ENCODE measurements around the gene TMEM121. TPM values are rescaled to one million over a fixed set of nuclear protein-coding genes. Genes with fewer than 3 reads are reported as not detected.

TMEM121 gene
- total RNA-seq, 4 donors from 2014 or later: 0.99 to 5.4 (median 4.0) TPM

GRCh38 chr14:105508069-105508468, 18.3 kb upstream of the TMEM121 start:
- DNase-seq (ENCODE audit: low spot score in 2 of 2): no peak
- TF ChIP-seq POLR2A (IDR thresholded peaks at IDR 0.05) (no peak), CTCF (IDR thresholded peaks at IDR 0.05) (no peak)
- H3K4me3 ChIP-seq (ENCODE audit: low read depth, poor library complexity, severe bottlenecking): no peak overlapping the region
- intact Hi-C loops (cut with DNase I; ENCODE audit: low total_unique reads): no loop called here
- WGBS, 2 donors: 80 to 88% methylated on average over 16 of the region's 16 CpGs

DNA sequence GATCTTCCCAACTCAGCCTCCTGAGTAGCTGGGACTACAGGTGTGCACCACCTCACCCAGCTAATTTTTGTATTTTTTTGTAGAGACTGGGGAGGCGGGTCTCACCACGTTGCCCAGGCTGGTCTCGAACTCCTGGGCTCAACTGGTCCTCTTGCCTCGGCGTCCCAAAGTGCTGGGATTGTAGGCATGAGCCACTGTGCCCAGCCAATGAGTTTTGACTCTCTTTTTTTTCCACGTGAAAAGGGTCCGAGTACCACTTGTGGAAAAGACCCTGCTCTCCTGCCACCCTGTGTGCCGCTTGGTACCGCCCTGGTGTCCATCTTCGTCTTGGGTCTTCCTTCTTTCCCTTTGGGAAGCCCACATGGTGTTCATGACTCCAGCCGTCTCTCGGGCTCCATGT, 17.8 kb upstream of the TMEM121 start:
- TF ChIP-seq POLR2A (IDR thresholded peaks at IDR 0.05) (no peak), CTCF (IDR thresholded peaks at IDR 0.05) (no peak)
- no peak for DNase-seq (ENCODE audit: low spot score in 2 of 2)
- no peak overlapping the region for H3K4me3 ChIP-seq (ENCODE audit: low read depth, poor library complexity, severe bottlenecking)
- intact Hi-C loops (cut with DNase I; ENCODE audit: low total_unique reads): no loop called here
- WGBS, 2 donors: 92 to 93% methylated on average over 12 of the region's 12 CpGs

DNA sequence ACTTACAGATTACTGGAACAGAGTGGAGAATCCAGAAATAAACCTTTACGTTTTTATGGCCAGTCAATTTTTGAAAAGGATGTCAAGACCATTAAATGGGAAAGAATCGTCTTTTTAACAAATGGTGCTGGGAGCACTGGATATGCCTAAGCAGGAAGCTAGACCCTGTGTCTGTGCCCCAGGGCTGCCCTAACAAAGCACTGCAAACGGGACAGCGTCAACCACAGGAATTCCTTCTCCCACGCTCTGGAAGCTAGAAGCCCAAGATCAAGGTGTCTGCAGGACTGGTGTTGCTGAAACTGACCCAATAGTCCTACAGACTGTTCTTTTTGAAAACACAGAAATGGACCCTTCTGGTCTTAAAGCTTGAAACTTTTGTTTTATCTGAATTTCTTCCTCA, 9.3 kb upstream of the TMEM121 start:
- no peak overlapping the region for H3K4me3 ChIP-seq (ENCODE audit: low read depth, poor library complexity, severe bottlenecking)
- WGBS, 2 donors: 47 to 61% methylated on average over 5 of the region's 5 CpGs
- TF ChIP-seq CTCF (IDR thresholded peaks at IDR 0.05) (no peak), POLR2A (IDR thresholded peaks at IDR 0.05) (no peak)
- no peak for DNase-seq (ENCODE audit: low spot score in 2 of 2)
- intact Hi-C loops (cut with DNase I; ENCODE audit: low total_unique reads): no loop called here

DNA sequence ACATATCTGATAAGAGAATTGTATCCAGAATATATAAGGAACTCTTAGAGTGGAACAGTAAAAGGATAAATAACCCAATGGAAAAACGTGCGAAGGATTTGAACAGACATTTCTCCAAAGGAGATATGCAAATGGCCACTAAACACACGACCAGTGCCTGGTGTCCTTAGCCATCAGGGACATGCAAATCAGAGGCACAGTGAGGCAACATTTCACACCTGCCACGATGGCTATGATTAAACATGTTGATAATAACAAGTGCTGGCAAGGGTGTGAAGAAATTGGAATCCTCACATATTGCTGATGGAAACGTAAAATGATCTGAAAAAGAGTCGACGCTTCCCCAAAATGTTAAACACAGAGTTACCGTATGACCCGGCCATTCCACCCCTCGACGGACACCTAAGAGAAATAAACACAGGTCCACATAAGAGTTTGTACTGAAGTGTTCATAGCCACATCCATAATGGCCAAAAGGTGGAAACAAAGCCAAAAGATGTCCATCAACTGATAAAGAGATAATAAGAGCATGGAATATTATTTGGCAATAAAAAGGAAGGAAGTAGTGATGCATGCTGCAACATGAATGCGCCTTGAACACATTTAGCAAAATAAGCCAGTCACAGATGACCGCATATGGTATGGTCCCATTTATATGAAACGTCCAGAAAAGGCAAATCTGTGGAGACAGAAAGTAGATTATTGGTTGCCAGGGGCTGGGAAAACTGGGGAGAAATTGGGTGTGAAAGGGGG, 6.3 kb upstream of the TMEM121 start:
- WGBS, 2 donors: 68 to 69% methylated on average over 14 of the region's 14 CpGs
- H3K4me3 ChIP-seq (ENCODE audit: low read depth, poor library complexity, severe bottlenecking): no peak overlapping the region
- TF ChIP-seq CTCF (IDR thresholded peaks at IDR 0.05) (no peak), POLR2A (IDR thresholded peaks at IDR 0.05) (no peak)
- no peak for DNase-seq (ENCODE audit: low spot score in 2 of 2)
- intact Hi-C loops (cut with DNase I; ENCODE audit: low total_unique reads): no loop called here

- WGBS, 2 donors: 88 to 91% methylated on average over 9 of the region's 9 CpGs
- no peak for DNase-seq (ENCODE audit: low spot score in 2 of 2)
- intact Hi-C loops (cut with DNase I; ENCODE audit: low total_unique reads): loop anchor here (5.0 kb wide), 1 partner anchor 158 kb away; no protein-coding TSS in a partner anchor
- no peak overlapping the region for H3K4me3 ChIP-seq (ENCODE audit: low read depth, poor library complexity, severe bottlenecking)
- TF ChIP-seq POLR2A (IDR thresholded peaks at IDR 0.05) (no peak), CTCF (IDR thresholded peaks at IDR 0.05) (no peak)
Observed at GRCh38 chr14:105525326-105525725, 1.1 kb upstream of the TMEM121 start.
